MCF 10A (cell line): Measurements from ENCODE around the gene CGN. TPM values are rescaled to one million over a fixed set of nuclear protein-coding genes. Genes with fewer than 3 reads are reported as not detected.

ENCODE experiments used
- BruUV-seq: library from RNA; stranded (reverse); fragments of 400-500 nt; replicated peaks from 2 replicates; lab custom pipeline; 2021; lab: Mats Ljungman, UMichigan
- CTCF ChIA-PET: fragments of 300-600 bp; sonication (Branson Sonifier 250); formaldehyde crosslinking; extraction: SDS; loops from one replicate; lab custom pipeline; 2021; ENCODE audit warnings: antibody characterized with exemption, inconsistent platforms; lab: Yijun Ruan, JAX
- POLR2A ChIA-PET: fragments of 300-600, 350-650 bp; sonication (Branson Sonifier 250); formaldehyde crosslinking; extraction: SDS; loops from one replicate; lab custom pipeline; 2020; ENCODE audit warnings: antibody characterized with exemption, inconsistent platforms; lab: Yijun Ruan, JAX
- DNase-seq: peaks from one replicate; pipeline ENCODE4 v3.0.0-alpha.2; 2018; ENCODE audit not compliant: unreplicated experiment
- H3K27ac Mint-ChIP-seq: one replicate; pipeline ENCODE4 v1.8.0; 2022; ENCODE audit warnings: mild to moderate bottlenecking, low read depth, mixed read lengths; ENCODE audit not compliant: unreplicated experiment
- H3K27me3 Mint-ChIP-seq: one replicate; pipeline ENCODE4 v1.8.0; 2022; ENCODE audit warnings: mixed read lengths; ENCODE audit not compliant: insufficient read depth, unreplicated experiment
- H3K36me3 Mint-ChIP-seq: one replicate; pipeline ENCODE4 v1.8.0; 2022; ENCODE audit warnings: mild to moderate bottlenecking, moderate library complexity, mixed read lengths; ENCODE audit not compliant: insufficient read depth, unreplicated experiment
- H3K4me1 Mint-ChIP-seq: one replicate; pipeline ENCODE4 v1.8.0; 2022; ENCODE audit warnings: mixed read lengths; ENCODE audit not compliant: insufficient read depth, unreplicated experiment
- H3K4me3 Mint-ChIP-seq: one replicate; pipeline ENCODE4 v1.8.0; 2022; ENCODE audit warnings: mild to moderate bottlenecking, moderate library complexity, mixed read lengths; ENCODE audit not compliant: unreplicated experiment
- H3K9me3 Mint-ChIP-seq: one replicate; pipeline ENCODE4 v1.8.0; 2022; ENCODE audit warnings: mixed read lengths; ENCODE audit not compliant: unreplicated experiment
- intact Hi-C: fragments of 100-400 bp; cut with micrococcal nuclease; formaldehyde crosslinking; loops from 2 replicates; pipeline ENCODE4 v1.14.1; 2022
- total RNA-seq: library from RNA; stranded (reverse); gene quantifications from 2 replicates; pipeline ENCODE4 v1.2.3, GENCODE V29; 2022
- TF ChIP-seq, protein P1 (sequence below): fragments of 200-600 bp; IDR thresholded peaks from one replicate; pipeline ENCODE4 v1.8.0; 2022; ENCODE audit warnings: antibody characterized with exemption, mild to moderate bottlenecking; ENCODE audit not compliant: unreplicated experiment

Gene CGN
- total RNA-seq, 1 experiment from 2014 or later: 0.33 TPM

GRCh38 chr1:151501474-151501873, 9.7 kb upstream of the CGN start:
- DNase-seq: no peak
- intact Hi-C loops: no loop called here
- no peak overlapping the region for H3K27ac Mint-ChIP-seq
- no peak overlapping the region for H3K4me3 Mint-ChIP-seq
- no peaks in the 10 kb centered on the region for H3K36me3 Mint-ChIP-seq
- H3K4me1 Mint-ChIP-seq: no peaks in the 10 kb centered on the region
- ChIA-PET POLR2A (interaction anchor here (2.1 kb wide), 1 partner anchor 12 kb away, joined by 5 read pairs; no protein-coding TSS in a partner anchor), CTCF (interaction anchor here (0.6 to 0.9 kb wide), 2 partner anchors 20 to 29 kb away, joined by 3 to 7 read pairs; no protein-coding TSS in a partner anchor)
- peaks cover 44% of the 10 kb centered on the region for H3K27me3 Mint-ChIP-seq
- TF ChIP-seq, protein P1, sequence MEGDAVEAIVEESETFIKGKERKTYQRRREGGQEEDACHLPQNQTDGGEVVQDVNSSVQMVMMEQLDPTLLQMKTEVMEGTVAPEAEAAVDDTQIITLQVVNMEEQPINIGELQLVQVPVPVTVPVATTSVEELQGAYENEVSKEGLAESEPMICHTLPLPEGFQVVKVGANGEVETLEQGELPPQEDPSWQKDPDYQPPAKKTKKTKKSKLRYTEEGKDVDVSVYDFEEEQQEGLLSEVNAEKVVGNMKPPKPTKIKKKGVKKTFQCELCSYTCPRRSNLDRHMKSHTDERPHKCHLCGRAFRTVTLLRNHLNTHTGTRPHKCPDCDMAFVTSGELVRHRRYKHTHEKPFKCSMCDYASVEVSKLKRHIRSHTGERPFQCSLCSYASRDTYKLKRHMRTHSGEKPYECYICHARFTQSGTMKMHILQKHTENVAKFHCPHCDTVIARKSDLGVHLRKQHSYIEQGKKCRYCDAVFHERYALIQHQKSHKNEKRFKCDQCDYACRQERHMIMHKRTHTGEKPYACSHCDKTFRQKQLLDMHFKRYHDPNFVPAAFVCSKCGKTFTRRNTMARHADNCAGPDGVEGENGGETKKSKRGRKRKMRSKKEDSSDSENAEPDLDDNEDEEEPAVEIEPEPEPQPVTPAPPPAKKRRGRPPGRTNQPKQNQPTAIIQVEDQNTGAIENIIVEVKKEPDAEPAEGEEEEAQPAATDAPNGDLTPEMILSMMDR: no peak
- no peaks in the 10 kb centered on the region for H3K9me3 Mint-ChIP-seq
- no TSS peak for BruUV-seq

DNA sequence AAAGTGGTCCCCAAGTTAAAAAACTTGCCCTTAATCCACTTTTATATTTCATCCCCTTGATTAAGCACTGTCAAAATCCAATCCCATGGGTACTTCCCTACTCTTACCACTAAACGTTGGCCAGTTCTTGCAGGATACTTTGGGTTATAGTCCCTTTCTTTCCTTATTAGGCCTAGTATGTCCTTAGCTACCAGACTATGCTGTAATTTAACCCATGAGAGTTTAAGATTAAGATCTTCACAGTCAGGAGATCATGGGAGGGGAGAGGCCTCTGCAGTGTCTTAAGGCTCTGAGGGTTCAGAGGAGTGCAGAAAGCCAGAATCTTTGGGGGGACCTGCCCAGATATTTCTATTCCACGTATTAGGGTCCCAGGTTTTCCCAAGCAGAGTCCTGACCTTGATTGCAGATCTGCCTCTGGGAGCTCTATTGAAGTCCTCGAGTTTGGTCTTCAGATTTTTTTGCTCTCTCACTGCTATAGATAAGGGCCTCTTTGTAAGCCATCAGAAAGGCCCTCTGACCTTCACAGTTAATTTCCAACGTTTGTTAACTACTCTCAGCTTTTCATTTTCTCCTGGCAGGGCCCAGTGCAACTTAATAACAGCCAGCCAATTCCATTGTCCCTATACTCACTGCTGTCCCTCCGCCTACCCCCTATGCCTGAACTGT, 9.0 kb upstream of the CGN start:
- ChIA-PET POLR2A (no interaction called here), CTCF (interaction anchor here (0.9 kb wide), 1 partner anchor 40 kb away, joined by 3 read pairs; no protein-coding TSS in a partner anchor)
- Mint-ChIP-seq H3K27me3 (peaks cover 51% of the 10 kb centered on the region), H3K27ac (no peak overlapping the region), H3K4me1 (no peaks in the 10 kb centered on the region), H3K4me3 (no peak overlapping the region), H3K9me3 (no peaks in the 10 kb centered on the region), H3K36me3 (no peaks in the 10 kb centered on the region)
- no peak for DNase-seq
- TF ChIP-seq, protein P1: no peak
- BruUV-seq: no TSS peak
- intact Hi-C loops: no loop called here

DNA sequence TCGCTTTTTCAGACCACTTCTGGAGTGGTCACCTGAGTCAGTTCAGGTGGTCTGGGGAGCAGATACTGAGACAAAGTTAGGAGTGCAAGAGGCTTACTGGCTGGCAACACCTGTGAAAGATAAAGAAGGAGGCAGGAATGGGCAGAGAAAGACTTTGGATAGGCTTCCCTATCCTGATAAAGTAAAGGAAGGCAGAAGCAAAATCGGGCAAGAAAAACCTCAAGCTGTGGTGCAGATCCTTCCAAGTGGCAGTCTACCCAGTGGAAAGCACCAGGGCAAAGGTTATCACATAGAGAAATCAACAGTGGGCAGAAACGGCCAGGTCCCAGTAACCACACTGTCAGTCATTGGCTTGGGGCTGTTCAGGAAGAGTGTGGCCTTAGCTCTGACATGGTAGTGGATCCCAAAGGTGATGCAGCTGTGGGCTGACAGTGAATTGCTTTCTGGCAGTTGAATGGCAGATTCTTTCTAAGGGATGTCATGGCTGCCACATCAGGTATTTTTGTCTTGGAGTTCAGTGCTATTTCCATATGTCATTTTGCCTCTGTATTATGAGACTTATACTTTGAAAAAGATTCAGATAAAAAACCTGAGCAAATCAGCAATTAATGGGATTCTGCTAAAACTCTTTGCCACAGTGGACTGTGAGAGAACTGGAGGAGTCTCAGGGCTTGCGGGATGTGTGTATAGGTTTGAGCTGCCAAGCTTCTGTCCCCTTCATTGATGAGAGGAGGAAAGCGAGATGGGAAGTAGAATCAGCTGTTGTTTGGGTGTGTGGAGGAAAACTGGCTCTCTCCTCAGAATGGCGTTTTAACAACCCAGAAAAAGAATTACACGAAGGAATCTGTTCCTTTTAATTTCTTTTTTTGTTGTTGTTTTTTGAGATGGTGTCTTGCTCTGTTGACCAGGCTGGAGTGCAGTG, 8.1 kb upstream of the CGN start:
- Mint-ChIP-seq H3K4me3 (no peak overlapping the region), H3K4me1 (no peaks in the 10 kb centered on the region), H3K27ac (no peak overlapping the region), H3K9me3 (no peaks in the 10 kb centered on the region), H3K27me3 (peaks cover 55% of the 10 kb centered on the region), H3K36me3 (no peaks in the 10 kb centered on the region)
- ChIA-PET POLR2A (no interaction called here), CTCF (interaction anchor here (0.9 kb wide), 1 partner anchor 39 kb away, joined by 3 read pairs; no protein-coding TSS in a partner anchor)
- intact Hi-C loops: no loop called here
- BruUV-seq: no TSS peak
- no peak for DNase-seq
- TF ChIP-seq, protein P1: no peak

DNA sequence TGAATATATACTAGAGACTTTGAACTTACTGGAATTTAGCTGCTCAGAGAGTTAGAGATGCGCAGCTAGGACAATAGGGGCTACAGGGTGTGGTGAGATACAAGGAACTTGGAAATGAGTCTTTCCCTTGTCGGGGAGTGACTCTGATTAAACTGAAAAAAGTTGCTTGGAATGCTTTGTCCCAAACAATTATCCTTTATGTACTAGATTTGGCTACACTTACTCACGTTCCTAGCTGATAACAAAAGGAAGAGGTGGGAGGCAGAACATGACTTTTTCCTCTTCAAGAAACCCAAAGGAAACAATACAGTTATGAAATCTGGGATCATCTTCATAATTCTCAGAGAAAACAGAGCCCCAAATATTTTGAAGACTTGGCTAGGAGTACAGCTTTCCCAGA, 6.9 kb upstream of the CGN start:
- H3K9me3 Mint-ChIP-seq: no peaks in the 10 kb centered on the region
- no peaks in the 10 kb centered on the region for H3K4me1 Mint-ChIP-seq
- intact Hi-C loops: no loop called here
- no peak for DNase-seq
- no TSS peak for BruUV-seq
- H3K27ac Mint-ChIP-seq: no peak overlapping the region
- CTCF ChIA-PET: interaction anchor here (0.6 kb wide), 2 partner anchors 12 to 33 kb away, joined by 3 to 5 read pairs; no protein-coding TSS in a partner anchor
- POLR2A ChIA-PET: no interaction called here
- H3K4me3 Mint-ChIP-seq: no peak overlapping the region
- peaks cover 44% of the 10 kb centered on the region for H3K27me3 Mint-ChIP-seq
- TF ChIP-seq, protein P1: no peak
- H3K36me3 Mint-ChIP-seq: no peaks in the 10 kb centered on the region
